Right lobe of liver (tissue), 6 donors: ENCODE results near the gene CCDC34. TPM values are rescaled to one million over a fixed set of nuclear protein-coding genes. Genes with fewer than 3 reads are reported as not detected.
"Not testable (repeated sequence)": the region's sequence is repeated elsewhere in the genome, so short reads cannot be mapped to it uniquely, and the experiment has no call there.

Experiments used
- ATAC-seq, 4 donors: fragments of 200-7000 bp; cut with Tn5 transposase; one replicate each; pipeline ENCODE4 v1.9.1; 2020; ENCODE audit warnings: mild to moderate bottlenecking in 4 of 4, moderate library complexity in 4 of 4
- DNase-seq, 3 donors: peaks; one replicate each; pipeline ENCODE4 v3.0.0-alpha.2; 2020
- H3K27ac ChIP-seq, 3 donors: fragments of 200-600 bp; one replicate each; pipeline ENCODE4 v1.8.0; 2022
- H3K27me3 ChIP-seq, 2 donors: fragments of 200-600 bp; one replicate each; pipeline ENCODE4 v1.8.0; 2022
- H3K36me3 ChIP-seq, 4 donors: fragments of 200-600 bp; sonication (generic) in 1 of 4; one replicate each; pipeline versions ENCODE4 v1.5.1 to v1.8.0; 2017 to 2022; ENCODE audit warnings: control low read depth in 1 of 4
- H3K4me1 ChIP-seq, 4 donors: fragments of 200-600 bp; sonication (generic) in 1 of 4; one replicate each; pipeline versions ENCODE4 v1.5.1 to v1.8.0; 2017 to 2022; ENCODE audit warnings: control low read depth in 1 of 4
- H3K4me3 ChIP-seq, 3 donors: fragments of 200-600 bp; one replicate each; pipeline ENCODE4 v1.8.0; 2022
- H3K9me3 ChIP-seq, 4 donors: fragments of 200-600 bp; sonication (generic) in 1 of 4; one replicate each; pipeline versions ENCODE4 v1.5.1 to v1.8.0; 2017 to 2022; ENCODE audit warnings: control low read depth in 1 of 4
- CTCF ChIP-seq, 4 donors: fragments of 200-600 bp in 3 of 4; fragments of 450-650 bp in 1 of 4; IDR thresholded peaks; one replicate each; pipeline versions ENCODE4 v1.5.1 to v1.8.0; 2016 to 2022; ENCODE audit warnings: antibody characterized with exemption in 4 of 4, mild to moderate bottlenecking in 2 of 4
- POLR2A ChIP-seq: fragments of 450-650 bp; IDR thresholded peaks from one replicate; pipeline ENCODE4 v1.6.1; 2017; ENCODE audit warnings: antibody characterized with exemption, mild to moderate bottlenecking
- WGBS: methylation state at CpG from one replicate; pipeline ENCODE4 v1.1.6; 2018; ENCODE audit warnings: low coverage, low lambda C conversion rate; ENCODE audit not compliant: insufficient coverage; ENCODE audit errors: missing lambda C conversion rate; 5-methylcytosine and 5-hydroxymethylcytosine counted together
- intact Hi-C, 2 donors: fragments of 100-400 bp; cut with DNase I; formaldehyde crosslinking; loops; one replicate each; pipeline versions ENCODE4 v1.11.2 to v1.14.1; 2022
- total RNA-seq, 6 experiments: library from RNA; depleted of rRNA in 2 of 6; stranded (reverse); fragments of >200 nt in 2 of 6; fragmentation: NEBNext Ultra II Directional in 3 of 6; extraction: Animal tissue kit (Norgen Biotek cat#: 25700) in 3 of 6; gene quantifications; one replicate each; pipeline versions ENCODE4 v1.1.0 to v1.2.4, GENCODE V29; 2016 to 2023
- donor health status: DM: no; HTN: yes; CAD: no.
- donor health status: DM: no; HTN: no; CAD: no.
- donor health status: DM: no; HTN: no; CAD: no.
- donor health status: DM: no; HTN: yes; CAD: no.
- donor health status: DM: no; HTN: yes; CAD: no.

Gene CCDC34
- total RNA-seq, 6 experiments from 2014 or later: 1.8 to 3.6 (median 2.1) TPM

GRCh38 chr11:27331981-27332380 is 31.0 kb downstream of the CCDC34 start:
- no peaks in the 10 kb centered on the region for H3K36me3 ChIP-seq
- WGBS: 72% methylated on average over 2 of the region's 2 CpGs
- H3K4me3 ChIP-seq: no peak overlapping the region
- no peaks in the 10 kb centered on the region for H3K9me3 ChIP-seq
- no peaks in the 10 kb centered on the region for H3K27me3 ChIP-seq
- TF ChIP-seq CTCF (IDR thresholded peaks at IDR 0.05): no peak
- no peak for TF ChIP-seq POLR2A
- ATAC-seq (no peak), DNase-seq (no peak)
- no peak overlapping the region for H3K27ac ChIP-seq
- H3K4me1 ChIP-seq: peaks cover 0 to 8% (median 0%) of the 10 kb centered on the region in 4 donors
- intact Hi-C loops: no loop called here

DNA sequence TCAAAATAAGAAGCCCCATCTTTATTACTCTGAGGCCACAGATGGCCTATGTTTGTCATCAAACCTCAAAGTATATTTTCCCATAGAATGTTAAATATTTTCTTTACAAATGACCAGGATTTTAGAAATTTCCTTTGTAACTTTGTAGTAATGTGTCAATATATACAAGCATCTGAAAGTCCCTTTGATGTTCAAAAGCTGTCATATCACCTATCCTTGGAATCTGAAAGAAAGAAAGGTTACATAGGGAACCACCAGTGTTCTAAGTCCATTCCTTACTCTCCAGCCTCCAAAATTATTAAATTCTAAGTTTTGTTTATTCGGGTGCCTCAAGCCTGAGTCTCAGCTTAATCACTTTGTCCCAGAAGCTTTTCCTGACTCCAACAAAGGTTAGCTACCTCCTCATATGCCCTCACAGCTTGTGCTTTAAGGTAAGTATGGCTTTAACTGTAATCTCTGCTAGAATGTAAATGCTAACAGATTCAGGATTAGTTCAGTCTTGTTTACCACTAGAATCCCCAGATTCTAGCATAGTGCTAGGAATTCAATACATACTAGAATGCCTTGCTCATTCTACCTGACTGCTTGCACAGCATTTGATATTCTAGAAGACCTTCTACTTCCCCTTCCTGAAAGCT is 32.3 kb downstream of the CCDC34 start:
- TF ChIP-seq POLR2A: no peak
- TF ChIP-seq CTCF (IDR thresholded peaks at IDR 0.05): no peak
- H3K4me3 ChIP-seq: no peak overlapping the region
- DNase-seq: no peak
- WGBS: 92% methylated on average over 1 of the region's 1 CpG
- no peaks in the 10 kb centered on the region for H3K27me3 ChIP-seq
- H3K4me1 ChIP-seq: peaks cover 0 to 8% (median 0%) of the 10 kb centered on the region in 4 donors
- intact Hi-C loops: no loop called here
- no peak for ATAC-seq
- no peaks in the 10 kb centered on the region for H3K9me3 ChIP-seq
- H3K27ac ChIP-seq: no peak overlapping the region
- H3K36me3 ChIP-seq: no peaks in the 10 kb centered on the region

GRCh38 chr11:27329867-27330632 is 33.0 kb downstream of the CCDC34 start:
- Histone ChIP-seq H3K4me1 (peaks cover 0 to 7% (median 0%) of the 10 kb centered on the region in 4 donors), H3K27ac (no peak overlapping the region), H3K27me3 (no peaks in the 10 kb centered on the region), H3K4me3 (no peak overlapping the region), H3K9me3 (no peaks in the 10 kb centered on the region), H3K36me3 (no peaks in the 10 kb centered on the region)
- intact Hi-C loops: no loop called here
- 91% methylated on average over 4 of the region's 4 CpGs for WGBS
- ATAC-seq (no peak), DNase-seq (no peak)
- TF ChIP-seq CTCF (IDR thresholded peaks at IDR 0.05) (no peak), POLR2A (no peak)

GRCh38 chr11:27328614-27329013 is 34.4 kb downstream of the CCDC34 start:
- no peak for TF ChIP-seq POLR2A
- no peak for TF ChIP-seq CTCF (IDR thresholded peaks at IDR 0.05)
- DNase-seq (no peak), ATAC-seq (no peak)
- intact Hi-C loops: no loop called here
- Histone ChIP-seq H3K4me3 (no peak overlapping the region), H3K27ac (no peak overlapping the region), H3K36me3 (no peaks in the 10 kb centered on the region), H3K9me3 (no peaks in the 10 kb centered on the region), H3K27me3 (no peaks in the 10 kb centered on the region), H3K4me1 (no peaks in the 10 kb centered on the region)
- 92% methylated on average over 5 of the region's 5 CpGs for WGBS

GRCh38 chr11:27327064-27327463 is 36.0 kb downstream of the CCDC34 start:
- H3K4me3 ChIP-seq, ATAC-seq, H3K27ac ChIP-seq, H3K27me3 ChIP-seq, H3K4me1 ChIP-seq, H3K9me3 ChIP-seq, intact Hi-C loops, H3K36me3 ChIP-seq, DNase-seq: not testable (repeated sequence)
- WGBS: 85% methylated on average over 2 of the region's 2 CpGs

DNA sequence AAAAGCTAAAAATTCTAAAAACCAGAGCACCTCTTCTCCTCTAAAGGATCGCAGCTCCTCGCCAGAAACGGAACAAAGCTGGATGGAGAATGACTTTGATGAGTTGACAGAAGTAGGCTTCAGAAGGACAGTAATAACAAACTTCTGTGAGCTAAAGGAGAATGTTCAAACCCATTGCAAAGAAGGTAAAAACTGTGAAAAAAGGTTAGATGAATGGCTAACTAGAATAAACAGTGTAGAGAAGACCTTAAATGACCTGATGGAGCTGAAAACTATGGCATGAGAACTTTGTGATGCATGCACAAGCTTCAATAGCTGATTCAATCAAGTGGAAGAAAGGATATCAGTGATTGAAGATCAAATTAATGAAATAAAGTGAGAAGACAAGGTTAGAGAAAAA is 40.8 kb downstream of the CCDC34 start:
- intact Hi-C loops, ATAC-seq, H3K9me3 ChIP-seq, H3K4me3 ChIP-seq, H3K27ac ChIP-seq, H3K4me1 ChIP-seq, DNase-seq, H3K27me3 ChIP-seq, H3K36me3 ChIP-seq: not testable (repeated sequence)
- no CpG with 5 or more reads among the region's 3 CpGs for WGBS

DNA sequence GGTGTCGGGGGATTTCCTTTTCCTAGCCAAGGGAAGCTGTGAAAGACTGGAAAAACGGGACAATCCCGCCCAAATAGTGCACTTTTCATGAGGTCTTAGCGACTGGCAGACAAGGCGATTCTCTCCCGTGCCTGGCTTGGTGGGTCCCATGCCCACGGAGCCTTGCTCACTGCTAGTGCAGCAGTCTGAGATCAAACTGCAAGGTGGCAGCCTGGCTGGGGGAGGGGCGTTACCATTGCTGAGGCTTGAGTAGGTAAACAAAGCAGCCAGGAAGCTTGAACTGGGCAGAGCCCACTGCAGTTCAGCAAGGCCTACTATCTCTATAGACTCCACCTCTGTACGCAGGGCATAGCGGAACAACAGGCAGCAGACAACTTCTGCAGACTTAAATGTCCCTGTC is 41.7 kb downstream of the CCDC34 start:
- ATAC-seq, intact Hi-C loops, H3K27ac ChIP-seq, H3K36me3 ChIP-seq, H3K4me1 ChIP-seq, DNase-seq, H3K4me3 ChIP-seq, H3K9me3 ChIP-seq, H3K27me3 ChIP-seq: not testable (repeated sequence)
- 90% methylated on average over 5 of the region's 10 CpGs for WGBS
